ENCODE results near the gene DNAJB6. TPM values are rescaled to one million over a fixed set of nuclear protein-coding genes. Genes with fewer than 3 reads are reported as not detected.

DNAJB6 gene
- polyA plus RNA-seq (ENCODE audit: insufficient read length in 12 of 12) = 100 to 1,000 TPM in 11 of 12 donors, not detected in 1; 114 to 166 (median 140) TPM
- long read RNA-seq, donor 1, full-length matches to known transcripts = 37 of 37 reads
- long read RNA-seq, donor 1, partial matches to known transcripts = 0 of 37 reads
- long read RNA-seq, donor 1, other reads (novel, unspliced or antisense) = 0 of 37 reads
- long read RNA-seq, donor 2, transcript DNAJB6-201 (10 exons, 2,527 nt) = minor isoform, 17 of 42 reads
- long read RNA-seq, donor 2, transcript DNAJB6-204 (8 exons, 1,609 nt) = major isoform, 24 of 42 reads
- long read RNA-seq, donor 2, partial matches to known transcripts = 0 of 42 reads
- long read RNA-seq, donor 2, other reads (novel, unspliced or antisense) = 0 of 42 reads
- long read RNA-seq, donor 3, full-length matches to known transcripts = 21 of 60 reads
- long read RNA-seq, donor 3, partial matches to known transcripts = 39 of 60 reads
- long read RNA-seq, donor 3, other reads (novel, unspliced or antisense) = 0 of 60 reads
- long read RNA-seq, donor 4, full-length matches to known transcripts = 12 of 21 reads
- long read RNA-seq, donor 4, partial matches to known transcripts = 9 of 21 reads
- long read RNA-seq, donor 4, other reads (novel, unspliced or antisense) = 0 of 21 reads
- long read RNA-seq, donor 5, full-length matches to known transcripts = 81 of 87 reads
- long read RNA-seq, donor 5, partial matches to known transcripts = 6 of 87 reads
- long read RNA-seq, donor 5, other reads (novel, unspliced or antisense) = 0 of 87 reads
- long read RNA-seq, donor 6, transcript DNAJB6-201 (10 exons, 2,527 nt) = minor isoform, 5 of 53 reads
- long read RNA-seq, donor 6, transcript DNAJB6-204 (8 exons, 1,609 nt) = major isoform, 9 of 53 reads
- long read RNA-seq, donor 6, partial matches to known transcripts = 39 of 53 reads
- long read RNA-seq, donor 6, other reads (novel, unspliced or antisense) = 0 of 53 reads
- long read RNA-seq, donor 7, full-length matches to known transcripts = 15 of 15 reads
- long read RNA-seq, donor 7, partial matches to known transcripts = 0 of 15 reads
- long read RNA-seq, donor 7, other reads (novel, unspliced or antisense) = 0 of 15 reads
- long read RNA-seq, donor 8, full-length matches to known transcripts = 64 of 64 reads
- long read RNA-seq, donor 8, partial matches to known transcripts = 0 of 64 reads
- long read RNA-seq, donor 8, other reads (novel, unspliced or antisense) = 0 of 64 reads
- long read RNA-seq, donor 9, transcript DNAJB6-201 (10 exons, 2,527 nt) = minor isoform, 7 of 60 reads
- long read RNA-seq, donor 9, transcript DNAJB6-204 (8 exons, 1,609 nt) = major isoform, 21 of 60 reads
- long read RNA-seq, donor 9, partial matches to known transcripts = 32 of 60 reads
- long read RNA-seq, donor 9, other reads (novel, unspliced or antisense) = 0 of 60 reads
- long read RNA-seq, donor 10, full-length matches to known transcripts = 40 of 40 reads
- long read RNA-seq, donor 10, partial matches to known transcripts = 0 of 40 reads
- long read RNA-seq, donor 10, other reads (novel, unspliced or antisense) = 0 of 40 reads
- long read RNA-seq, donor 11, full-length matches to known transcripts = 34 of 34 reads
- long read RNA-seq, donor 11, partial matches to known transcripts = 0 of 34 reads
- long read RNA-seq, donor 11, other reads (novel, unspliced or antisense) = 0 of 34 reads

DNA sequence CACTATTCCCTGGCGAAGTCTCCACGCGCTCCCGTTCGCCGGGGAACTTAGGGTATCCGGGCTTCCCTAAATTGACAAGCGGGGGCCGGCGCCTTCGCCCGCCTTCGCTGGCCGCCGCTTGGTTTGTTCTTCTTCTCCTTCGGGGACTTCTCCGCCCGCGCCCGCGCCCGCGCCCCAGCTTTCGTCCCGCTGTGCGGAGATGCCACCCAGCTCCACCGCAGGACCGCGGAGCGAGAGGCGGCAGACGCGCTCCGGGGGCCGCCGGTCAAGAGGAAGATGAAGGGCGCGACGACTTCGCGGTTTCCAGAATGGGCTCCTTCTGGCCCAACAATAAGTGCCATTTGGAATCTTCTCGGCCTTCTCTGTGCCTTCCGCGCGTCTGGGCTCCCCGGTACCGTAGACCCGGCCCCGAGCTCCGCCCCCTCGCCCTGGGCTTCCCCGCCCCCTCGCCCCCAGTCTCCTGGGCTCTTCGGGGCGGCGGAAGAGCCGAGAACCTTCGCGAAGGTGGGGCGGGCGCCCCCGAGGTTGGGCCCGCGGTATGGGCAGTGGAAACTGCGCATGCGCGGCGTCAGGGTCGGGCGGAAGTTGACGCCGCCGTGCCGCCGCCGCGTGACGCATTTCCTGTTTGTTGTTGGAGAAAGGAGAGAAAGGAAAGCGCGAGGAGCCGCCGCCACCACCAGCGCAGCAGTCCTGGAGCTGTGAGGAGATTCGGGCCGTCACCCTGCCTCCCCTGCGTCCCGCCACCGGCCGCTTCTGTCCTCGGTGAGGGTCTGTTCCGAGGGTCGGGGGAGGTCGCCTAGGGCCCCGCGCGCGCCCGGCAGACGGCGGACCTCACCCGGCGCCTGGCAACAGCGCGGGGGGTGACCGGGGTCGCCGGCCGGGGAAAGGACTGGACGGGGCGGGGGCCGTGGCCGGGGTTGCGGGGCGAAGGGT, at the start of gene DNAJB6:
Gene DNAJB6 (plus strand): TSS at position 622 of the 933 bp plus-strand sequence. CDS start 21,569 bp downstream, outside the sequence.
- DNase-seq = peak; percentile 97

DNA sequence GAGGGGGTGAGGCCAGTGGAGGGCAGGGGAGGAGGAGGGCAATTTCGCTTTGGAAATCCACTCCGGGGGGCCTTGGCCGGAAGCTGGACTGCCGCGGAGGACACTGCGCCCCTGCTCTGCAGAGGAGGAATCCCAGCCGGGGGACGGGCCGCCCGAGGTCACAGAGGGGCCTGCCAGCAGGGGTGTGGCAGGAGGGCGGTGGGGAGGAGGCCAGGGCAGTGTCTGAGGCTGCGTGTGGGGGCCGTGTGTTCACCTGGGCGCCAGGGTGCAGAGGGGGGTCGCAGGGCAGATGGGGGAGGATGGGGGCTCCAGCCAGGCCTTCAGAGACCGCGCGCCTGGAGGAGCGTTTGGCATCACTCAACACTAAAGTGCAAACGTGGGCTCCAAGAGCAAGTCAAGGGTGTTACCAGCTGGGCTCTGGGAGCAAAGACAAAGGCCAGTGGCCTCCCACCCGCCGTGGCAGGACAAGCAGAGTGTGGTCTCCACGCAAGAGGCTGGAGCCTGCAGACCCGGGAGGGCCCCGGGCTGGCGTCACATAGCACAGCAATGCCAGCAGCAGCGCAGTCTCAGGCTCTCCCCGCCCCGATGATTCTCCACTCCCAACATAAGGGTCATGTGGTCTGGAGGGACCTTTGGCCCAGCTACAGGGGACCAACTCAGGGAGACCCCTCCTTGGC, 45.3 kb upstream of the DNAJB6 start:
- DNase-seq = no peak

- DNase-seq = no peak
These were observed 44.5 kb upstream of the DNAJB6 start for GRCh38 chr7:157292258-157292657.

DNA sequence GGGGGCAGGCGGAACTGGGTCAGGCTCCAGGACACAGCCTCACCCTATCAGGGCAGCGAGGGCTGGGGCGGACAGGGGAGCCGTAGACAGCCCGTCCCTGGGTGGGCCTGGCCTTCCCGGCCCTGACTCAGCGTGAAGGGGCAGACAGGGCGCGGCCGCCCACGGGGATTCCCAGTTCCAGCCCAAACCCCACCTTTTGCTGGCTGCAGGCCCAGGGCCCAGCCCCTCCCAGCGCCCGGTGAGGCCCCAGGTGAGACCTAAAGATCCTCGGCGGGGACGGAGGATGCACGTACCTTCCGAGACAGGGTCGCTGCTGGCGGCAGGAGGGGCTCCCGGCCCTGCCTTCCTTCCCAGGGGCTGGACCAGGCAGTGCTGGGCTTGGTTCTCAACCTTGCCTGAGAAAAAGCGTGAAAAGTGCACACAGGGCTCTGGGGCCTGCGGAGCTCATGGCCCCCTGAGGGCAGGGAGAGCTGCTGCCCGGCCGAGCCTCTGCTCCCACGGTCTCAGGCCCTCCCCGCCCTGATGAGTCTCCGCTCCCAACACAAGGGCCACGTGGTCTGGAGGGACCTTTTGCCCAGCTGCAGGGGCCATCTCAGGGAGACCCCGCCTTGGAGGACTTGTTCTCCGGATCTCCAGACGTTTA, 43.9 kb upstream of the DNAJB6 start:
- DNase-seq = no peak

DNA sequence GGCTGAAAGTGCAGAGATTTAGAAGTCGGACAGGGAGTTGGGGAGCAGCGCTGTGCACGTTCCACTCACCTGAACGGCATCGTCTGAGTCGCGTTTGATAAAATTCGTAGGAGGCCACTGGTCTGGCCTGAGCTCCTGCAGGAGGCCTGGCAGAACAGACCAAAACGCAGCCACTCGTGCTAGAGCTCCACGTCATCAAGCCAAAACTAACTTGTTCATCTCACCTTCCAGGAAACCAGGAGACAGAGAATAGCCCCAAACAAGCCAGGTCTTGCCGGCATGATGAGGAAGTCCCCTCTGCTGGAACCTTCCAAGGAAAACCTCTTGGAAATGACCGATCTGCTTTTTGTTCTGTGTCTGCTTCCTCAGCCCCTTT, 43.4 kb upstream of the DNAJB6 start:
- no peak for DNase-seq

DNA sequence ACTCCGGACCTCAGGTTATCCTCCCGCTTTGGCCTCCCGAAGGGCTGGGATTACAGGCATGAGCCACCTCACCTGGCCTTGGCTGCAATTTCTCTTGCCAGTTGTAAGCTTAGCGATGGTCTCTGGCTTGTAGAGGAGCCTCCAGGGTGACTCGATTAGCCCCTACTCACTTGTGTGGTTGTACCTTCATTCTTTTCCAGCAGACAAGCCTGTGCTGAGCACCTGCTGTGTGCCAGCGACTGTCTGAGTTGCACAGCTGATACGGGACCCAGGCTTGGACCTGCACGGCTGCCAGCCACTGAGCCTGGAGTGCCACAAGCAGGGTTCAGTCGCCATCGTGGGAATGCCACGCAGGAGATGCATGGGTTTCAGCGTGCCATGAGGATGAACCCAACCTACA, 42.0 kb upstream of the DNAJB6 start:
- no peak for DNase-seq

- no peak for DNase-seq
These were observed 41.5 kb upstream of the DNAJB6 start for GRCh38 chr7:157295338-157295737.

DNA sequence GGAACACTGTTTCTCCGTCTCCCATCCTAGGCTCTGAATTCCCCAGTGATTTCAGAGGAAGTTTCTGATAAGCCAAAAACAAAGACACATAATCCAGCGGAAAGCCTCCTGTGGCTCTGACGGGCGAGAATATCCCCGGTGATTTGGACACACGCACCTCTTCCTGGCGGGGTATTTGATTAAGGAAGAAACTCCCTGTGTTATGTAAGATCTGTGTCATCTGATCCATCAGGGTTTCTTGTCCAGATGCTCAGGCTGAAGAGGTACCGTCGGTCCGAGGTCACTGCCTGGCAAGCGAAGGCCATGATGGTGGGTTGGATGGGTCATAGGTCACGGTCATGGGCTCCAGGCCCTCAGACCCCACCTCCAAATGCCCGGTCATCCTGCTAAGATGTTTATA, 39.6 kb upstream of the DNAJB6 start:
- DNase-seq = no peak

DNA sequence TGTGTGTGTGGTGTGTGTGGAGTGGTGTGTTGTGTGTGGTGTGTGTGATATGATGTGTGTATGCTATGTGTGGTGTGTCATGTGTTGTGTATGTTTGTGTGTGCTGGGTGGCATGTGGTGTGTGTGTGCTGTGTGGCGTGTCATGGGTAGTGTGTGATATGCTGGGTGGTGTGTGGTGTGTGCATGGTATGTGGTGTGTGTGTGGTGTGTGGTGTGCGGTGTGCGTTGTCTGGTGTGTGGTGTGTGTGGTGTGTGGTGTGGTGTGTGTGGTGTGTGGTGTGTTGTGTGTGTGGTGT, 37.5 kb upstream of the DNAJB6 start:
- no peak for DNase-seq

- no peak for DNase-seq
These were observed 37.0 kb upstream of the DNAJB6 start for GRCh38 chr7:157299613-157300368.

DNA sequence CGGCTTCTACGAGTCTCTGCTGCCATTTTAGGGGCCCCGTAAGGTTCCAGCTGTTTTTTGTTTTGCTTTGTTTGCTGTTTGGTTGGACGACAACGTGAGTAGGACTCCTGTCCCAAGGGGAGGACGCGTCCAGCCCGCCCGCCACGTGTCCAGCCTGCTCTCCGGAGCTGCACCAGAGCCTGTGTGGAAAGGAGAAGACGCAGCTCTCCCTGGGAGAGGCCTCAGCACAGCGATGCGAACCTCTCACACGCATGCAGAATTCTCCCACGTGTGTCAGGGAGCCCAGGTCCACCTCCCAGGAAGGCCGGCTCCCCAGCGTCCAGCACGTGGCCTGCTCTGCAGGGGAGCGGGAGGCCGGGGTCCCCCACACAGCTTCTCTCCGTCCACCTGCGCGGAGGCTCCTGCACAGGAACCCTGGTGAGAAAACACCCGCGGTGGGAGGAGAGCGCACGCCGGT, 36.4 kb upstream of the DNAJB6 start:
- peak; percentile 54 for DNase-seq

GRCh38 chr7:157301610-157302120, 35.1 kb upstream of the DNAJB6 start:
- DNase-seq = no peak

GRCh38 chr7:157306846-157307838, 29.7 kb upstream of the DNAJB6 start:
- peak; percentile 57 for DNase-seq

GRCh38 chr7:157309988-157310668, 26.7 kb upstream of the DNAJB6 start:
- no peak for DNase-seq

- no peak for DNase-seq
These were observed 26.1 kb upstream of the DNAJB6 start for GRCh38 chr7:157310676-157311185.

GRCh38 chr7:157312941-157313340, 23.9 kb upstream of the DNAJB6 start:
- no peak for DNase-seq

All from muscle of arm (tissue), 14 donors.